Psoas muscle (tissue), 8 donors: ENCODE results near the gene RNF6. TPM values are rescaled to one million over a fixed set of nuclear protein-coding genes. Genes with fewer than 3 reads are reported as not detected.

Experiments used
- ATAC-seq, 4 donors: fragments of 200-7000 bp; cut with Tn5 transposase; one replicate each; pipeline ENCODE4 v1.9.1; 2020; ENCODE audit warnings: moderate library complexity in 3 of 4, mild to moderate bottlenecking in 2 of 4
- DNase-seq, 2 donors: peaks; one replicate each; pipeline ENCODE4 v3.0.0-alpha.2; 2020
- H3K27ac ChIP-seq: fragments of 200-600 bp; one replicate; pipeline ENCODE4 v1.8.0; 2022
- H3K27me3 ChIP-seq, 3 donors: fragments of 200-600 bp in 1 of 3; one replicate each; pipeline versions ENCODE4 v1.6.1 to v1.8.0; 2013 to 2022; ENCODE audit warnings: low read length in 2 of 3, mild to moderate bottlenecking in 2 of 3, moderate library complexity in 1 of 3; ENCODE audit not compliant: insufficient read depth in 3 of 3
- H3K36me3 ChIP-seq, 2 donors: fragments of 200-600 bp in 1 of 2; one replicate each; pipeline versions ENCODE4 v1.6.1 to v1.8.0; 2013 to 2022; ENCODE audit warnings: low read depth in 1 of 2, mild to moderate bottlenecking in 1 of 2, moderate library complexity in 1 of 2; ENCODE audit not compliant: insufficient read depth in 1 of 2
- H3K4me1 ChIP-seq: fragments of 200-600 bp; one replicate; pipeline ENCODE4 v1.8.0; 2022
- H3K4me3 ChIP-seq: fragments of 200-600 bp; one replicate; pipeline ENCODE4 v1.8.0; 2022; ENCODE audit warnings: mild to moderate bottlenecking
- H3K9me3 ChIP-seq: fragments of 200-600 bp; one replicate; pipeline ENCODE4 v1.8.0; 2022
- WGBS, 3 donors: extraction: QIAGEN DNeasy Blood & Tissue Kit; methylation state at CpG; one replicate each; pipeline versions ENCODE4 v1.1.6 to v1.1.7; 2013; 5-methylcytosine and 5-hydroxymethylcytosine counted together
- intact Hi-C, 2 donors: fragments of 100-400 bp; cut with DNase I; formaldehyde crosslinking; loops; one replicate each; pipeline versions ENCODE4 v1.11.0 to v1.14.2; 2022
- polyA plus RNA-seq, 3 donors: library from polyadenylated mRNA; stranded (reverse); fragments of 200-250 nt; gene quantifications; one replicate each; pipeline ENCODE4 v1.2.3, GENCODE V29; 2013
- total RNA-seq, 4 donors: library from RNA; stranded (reverse); fragmentation: NEBNext Ultra II Directional in 2 of 4; extraction: Animal tissue kit (Norgen Biotek cat#: 25700) in 2 of 4; gene quantifications; one replicate each; pipeline versions ENCODE4 v1.2.1 to v1.2.4, GENCODE V29; 2021 to 2023
- TF ChIP-seq, protein P1 (sequence below): fragments of 200-600 bp; IDR thresholded peaks from one replicate; pipeline ENCODE4 v1.8.0; 2022; ENCODE audit warnings: antibody characterized with exemption
- donor health status: healthy with polysubstance abuse.
- donor health status: DM: no; HTN: no; CAD: no; lungs with moderate emphysema.
- donor health status: Bipolar disorder and iron deficiency.
- donor health status: healthy.
- donor health status: DM: yes; HTN: yes; CAD: no.
- donor health status: DM: no; HTN: no; CAD: no.
- donor health status: DM: no; HTN: no; CAD: no.
- donor health status: DM: yes; HTN: yes; CAD: no.

Gene RNF6
- total and polyA plus RNA-seq, 7 donors, result 20.2 to 70.8 (median 45.6) TPM

DNA sequence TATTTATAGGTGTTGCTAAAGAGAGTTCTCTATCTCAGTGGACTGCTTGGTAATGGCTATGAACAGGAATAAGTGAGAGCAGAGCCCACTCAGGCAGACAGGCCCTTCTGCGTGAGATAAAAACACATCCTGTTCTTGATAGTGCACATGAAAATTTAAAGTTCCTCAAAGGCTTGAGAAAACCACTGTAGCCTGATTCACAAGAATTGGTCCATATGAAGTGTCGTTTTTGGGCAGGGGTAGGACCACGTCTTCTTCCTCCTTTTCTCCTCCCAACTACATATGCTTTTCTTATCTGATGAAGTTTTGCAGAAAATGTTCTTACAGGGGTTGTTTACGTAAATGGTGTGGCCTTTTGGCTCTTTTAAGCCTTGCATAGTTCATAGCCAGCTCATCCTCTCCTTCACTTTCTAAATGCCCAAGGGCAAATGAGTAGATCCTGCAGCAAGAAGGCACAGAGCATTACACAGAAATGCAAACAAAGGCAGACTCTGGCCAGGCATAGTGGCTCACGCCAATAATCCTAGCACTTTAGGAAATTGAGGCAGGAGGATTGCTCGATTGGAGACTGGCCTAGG is 53.8 kb downstream of the RNF6 start:
- no peak overlapping the region for H3K4me3 ChIP-seq
- intact Hi-C loops, result no loop called here
- H3K27ac ChIP-seq, result no peak overlapping the region
- 80 to 88% (median 88%) methylated on average over 6 of the region's 6 CpGs for WGBS, 3 donors
- no peaks in the 10 kb centered on the region for H3K4me1 ChIP-seq
- DNase-seq (no peak), ATAC-seq (no peak)
- no peaks in the 10 kb centered on the region for H3K36me3 ChIP-seq
- no peaks in the 10 kb centered on the region for H3K9me3 ChIP-seq
- H3K27me3 ChIP-seq, result no peaks in the 10 kb centered on the region
- TF ChIP-seq, protein P1, sequence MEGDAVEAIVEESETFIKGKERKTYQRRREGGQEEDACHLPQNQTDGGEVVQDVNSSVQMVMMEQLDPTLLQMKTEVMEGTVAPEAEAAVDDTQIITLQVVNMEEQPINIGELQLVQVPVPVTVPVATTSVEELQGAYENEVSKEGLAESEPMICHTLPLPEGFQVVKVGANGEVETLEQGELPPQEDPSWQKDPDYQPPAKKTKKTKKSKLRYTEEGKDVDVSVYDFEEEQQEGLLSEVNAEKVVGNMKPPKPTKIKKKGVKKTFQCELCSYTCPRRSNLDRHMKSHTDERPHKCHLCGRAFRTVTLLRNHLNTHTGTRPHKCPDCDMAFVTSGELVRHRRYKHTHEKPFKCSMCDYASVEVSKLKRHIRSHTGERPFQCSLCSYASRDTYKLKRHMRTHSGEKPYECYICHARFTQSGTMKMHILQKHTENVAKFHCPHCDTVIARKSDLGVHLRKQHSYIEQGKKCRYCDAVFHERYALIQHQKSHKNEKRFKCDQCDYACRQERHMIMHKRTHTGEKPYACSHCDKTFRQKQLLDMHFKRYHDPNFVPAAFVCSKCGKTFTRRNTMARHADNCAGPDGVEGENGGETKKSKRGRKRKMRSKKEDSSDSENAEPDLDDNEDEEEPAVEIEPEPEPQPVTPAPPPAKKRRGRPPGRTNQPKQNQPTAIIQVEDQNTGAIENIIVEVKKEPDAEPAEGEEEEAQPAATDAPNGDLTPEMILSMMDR, result no peak

DNA sequence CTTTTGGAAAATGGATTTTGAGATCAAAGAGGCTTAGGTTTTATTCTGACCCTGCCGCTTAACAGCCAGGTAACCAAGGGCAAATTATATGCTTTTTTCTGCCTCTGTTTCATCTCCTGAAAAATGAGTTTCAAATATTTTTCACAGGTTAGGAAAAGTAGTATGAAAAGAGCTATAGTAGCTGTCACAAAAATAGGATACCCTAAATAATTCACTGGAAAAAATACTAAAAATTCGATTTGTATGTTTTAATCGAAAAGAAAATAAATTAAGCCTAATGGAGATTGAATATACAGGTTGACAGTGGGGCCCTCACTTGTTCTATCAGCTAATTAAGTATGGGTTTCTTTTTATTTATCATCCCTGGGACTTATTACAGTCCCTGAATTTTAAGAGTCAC is 58.3 kb downstream of the RNF6 start:
- H3K4me3 ChIP-seq, result no peak overlapping the region
- H3K4me1 ChIP-seq, result no peaks in the 10 kb centered on the region
- no peaks in the 10 kb centered on the region for H3K9me3 ChIP-seq
- no peak for ATAC-seq
- H3K27me3 ChIP-seq, result no peaks in the 10 kb centered on the region
- 65 to 75% (median 73%) methylated on average over 3 of the region's 3 CpGs for WGBS, 3 donors
- H3K27ac ChIP-seq, result no peak overlapping the region
- no peak for DNase-seq
- intact Hi-C loops, result no loop called here
- H3K36me3 ChIP-seq, result no peaks in the 10 kb centered on the region
- TF ChIP-seq, protein P1, result no peak

Other genes starting within 250 kb of the RNF6 start
- 1 to 10 TPM; 3.2 to 9.4 (median 5.2) TPM for gene SHISA2, start 170.3 kb downstream of the RNF6 start, total RNA-seq
- 1 to 10 TPM; 1.3 to 9.6 (median 3.2) TPM for gene SHISA2, start 170.3 kb downstream of the RNF6 start, polyA plus RNA-seq
- gene CDK8, start 31.8 kb upstream of the RNF6 start, total RNA-seq, result 1 to 10 TPM; 6.2 to 9.3 (median 8.6) TPM
- gene CDK8, start 31.8 kb upstream of the RNF6 start, polyA plus RNA-seq, result 10 to 100 TPM in 2 of 3 donors, 1 to 10 TPM in 1; 7.2 to 14.5 (median 11.4) TPM